Adrenal gland (tissue), 5 donors: ENCODE measurements around the gene TOX4.

Experiments used
- POLR2A ChIP-seq, 2 donors: fragments of 450-650 bp; IDR thresholded peaks; one replicate each; pipeline ENCODE4 v1.6.1; 2017; ENCODE audit warnings: antibody characterized with exemption in 2 of 2, mild to moderate bottlenecking in 2 of 2, moderate library complexity in 1 of 2
- TF ChIP-seq, protein P1 (sequence below), 6 experiments: fragments of 450-650 bp in 4 of 6; fragments of 200-600 bp in 2 of 6; sonication (generic) in 1 of 6; IDR thresholded peaks; 1 replicate in 5 of 6; 2 replicates in 1 of 6; pipeline versions ENCODE4 v1.5.1 to v1.8.0; 2016 to 2021; ENCODE audit warnings: antibody characterized with exemption in 6 of 6, mild to moderate bottlenecking in 2 of 6, moderate library complexity in 1 of 6
- donor health status: DM: no; HTN: no; CAD: no.

DNA sequence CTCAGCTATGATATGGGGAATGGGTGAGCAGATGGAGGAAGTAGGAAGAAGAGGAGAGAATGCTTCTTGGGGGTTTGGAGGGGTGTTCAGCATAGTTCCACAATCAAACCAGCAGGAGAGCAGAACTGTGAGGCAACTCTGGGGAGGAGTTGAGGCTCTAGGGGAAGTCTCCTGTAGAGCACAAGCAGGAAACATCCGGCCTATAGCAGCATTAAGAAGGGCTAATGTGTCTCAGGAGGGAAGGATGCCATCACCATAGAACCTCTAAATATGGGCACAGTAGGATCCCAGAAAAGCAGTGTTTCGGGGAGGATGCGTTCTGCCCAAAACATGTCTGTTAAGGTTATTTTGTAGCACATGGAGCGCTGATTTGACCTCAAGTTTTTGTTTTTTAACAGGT, 57.6 kb downstream of the TOX4 start:
- TF ChIP-seq, protein P1, sequence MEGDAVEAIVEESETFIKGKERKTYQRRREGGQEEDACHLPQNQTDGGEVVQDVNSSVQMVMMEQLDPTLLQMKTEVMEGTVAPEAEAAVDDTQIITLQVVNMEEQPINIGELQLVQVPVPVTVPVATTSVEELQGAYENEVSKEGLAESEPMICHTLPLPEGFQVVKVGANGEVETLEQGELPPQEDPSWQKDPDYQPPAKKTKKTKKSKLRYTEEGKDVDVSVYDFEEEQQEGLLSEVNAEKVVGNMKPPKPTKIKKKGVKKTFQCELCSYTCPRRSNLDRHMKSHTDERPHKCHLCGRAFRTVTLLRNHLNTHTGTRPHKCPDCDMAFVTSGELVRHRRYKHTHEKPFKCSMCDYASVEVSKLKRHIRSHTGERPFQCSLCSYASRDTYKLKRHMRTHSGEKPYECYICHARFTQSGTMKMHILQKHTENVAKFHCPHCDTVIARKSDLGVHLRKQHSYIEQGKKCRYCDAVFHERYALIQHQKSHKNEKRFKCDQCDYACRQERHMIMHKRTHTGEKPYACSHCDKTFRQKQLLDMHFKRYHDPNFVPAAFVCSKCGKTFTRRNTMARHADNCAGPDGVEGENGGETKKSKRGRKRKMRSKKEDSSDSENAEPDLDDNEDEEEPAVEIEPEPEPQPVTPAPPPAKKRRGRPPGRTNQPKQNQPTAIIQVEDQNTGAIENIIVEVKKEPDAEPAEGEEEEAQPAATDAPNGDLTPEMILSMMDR (IDR thresholded peaks at IDR 0.05): no peak
- no peak for TF ChIP-seq POLR2A (IDR thresholded peaks at IDR 0.05)
